Smooth muscle cell of the brain vasculature (primary cell): ENCODE results near the gene ESM1.

Experiments used
- DNase-seq: peaks from one replicate; pipeline ENCODE4 v3.0.0-alpha.2; 2012; ENCODE audit warnings: low read depth, low spot score

The ESM1 gene

DNA sequence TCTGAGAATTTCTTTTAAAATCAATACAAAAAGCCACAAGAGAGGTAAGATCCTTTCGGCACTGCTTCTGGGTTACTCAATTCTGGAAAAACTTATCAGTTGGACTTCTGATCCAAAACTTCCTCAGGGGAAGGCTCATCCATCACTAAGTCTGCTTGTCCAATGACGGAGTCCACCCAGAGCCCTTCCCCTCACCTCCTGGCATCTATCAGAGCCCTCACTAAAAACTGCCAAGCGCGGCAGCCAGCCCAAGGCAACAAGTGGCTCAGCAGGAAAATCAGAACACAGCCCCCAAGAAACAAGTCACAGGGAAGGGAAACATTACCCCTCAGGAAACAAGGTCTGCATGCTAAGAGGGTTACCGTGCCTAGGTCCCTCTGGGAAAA, 869 bp upstream of the ESM1 start:
- no peak for DNase-seq

DNA sequence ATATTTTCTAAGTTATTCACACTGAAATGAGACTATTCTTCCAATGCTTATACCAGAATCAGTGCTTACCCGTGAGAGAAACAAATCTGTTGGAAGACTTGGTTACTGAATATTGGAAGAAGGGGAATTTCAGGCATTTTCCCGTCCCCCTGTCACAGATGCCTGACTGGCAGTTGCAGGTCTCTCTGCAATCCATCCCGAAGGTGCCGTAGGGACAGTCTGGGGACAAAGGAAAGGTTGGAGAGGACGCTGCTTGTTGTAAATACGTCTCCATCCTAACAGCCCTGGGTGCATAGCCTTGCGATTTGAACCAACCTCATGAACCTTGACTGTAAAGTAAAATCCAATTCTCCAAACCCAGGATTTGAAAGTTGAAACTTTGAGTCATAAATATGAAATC, 3.5 kb downstream of the ESM1 start:
- DNase-seq: no peak

DNA sequence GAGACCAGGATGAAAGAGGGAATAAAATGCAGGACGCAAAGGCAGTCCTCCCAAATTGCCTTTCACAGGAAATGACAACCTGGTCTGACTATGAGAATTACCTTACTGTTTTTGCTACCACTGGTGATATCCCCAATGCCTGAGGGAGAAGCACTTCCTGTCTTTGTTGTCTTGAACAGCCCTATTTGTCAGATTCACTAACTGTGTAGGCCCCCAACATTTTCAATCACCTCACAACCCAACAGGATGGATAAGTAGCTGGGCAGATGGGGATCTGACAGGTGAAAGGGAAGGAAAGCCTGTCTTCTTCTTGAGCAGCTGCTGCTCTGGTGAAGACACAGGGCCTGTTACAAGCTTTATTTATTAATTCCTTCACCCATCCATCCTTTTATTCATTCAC, 9.7 kb downstream of the ESM1 start:
- no peak for DNase-seq

DNA sequence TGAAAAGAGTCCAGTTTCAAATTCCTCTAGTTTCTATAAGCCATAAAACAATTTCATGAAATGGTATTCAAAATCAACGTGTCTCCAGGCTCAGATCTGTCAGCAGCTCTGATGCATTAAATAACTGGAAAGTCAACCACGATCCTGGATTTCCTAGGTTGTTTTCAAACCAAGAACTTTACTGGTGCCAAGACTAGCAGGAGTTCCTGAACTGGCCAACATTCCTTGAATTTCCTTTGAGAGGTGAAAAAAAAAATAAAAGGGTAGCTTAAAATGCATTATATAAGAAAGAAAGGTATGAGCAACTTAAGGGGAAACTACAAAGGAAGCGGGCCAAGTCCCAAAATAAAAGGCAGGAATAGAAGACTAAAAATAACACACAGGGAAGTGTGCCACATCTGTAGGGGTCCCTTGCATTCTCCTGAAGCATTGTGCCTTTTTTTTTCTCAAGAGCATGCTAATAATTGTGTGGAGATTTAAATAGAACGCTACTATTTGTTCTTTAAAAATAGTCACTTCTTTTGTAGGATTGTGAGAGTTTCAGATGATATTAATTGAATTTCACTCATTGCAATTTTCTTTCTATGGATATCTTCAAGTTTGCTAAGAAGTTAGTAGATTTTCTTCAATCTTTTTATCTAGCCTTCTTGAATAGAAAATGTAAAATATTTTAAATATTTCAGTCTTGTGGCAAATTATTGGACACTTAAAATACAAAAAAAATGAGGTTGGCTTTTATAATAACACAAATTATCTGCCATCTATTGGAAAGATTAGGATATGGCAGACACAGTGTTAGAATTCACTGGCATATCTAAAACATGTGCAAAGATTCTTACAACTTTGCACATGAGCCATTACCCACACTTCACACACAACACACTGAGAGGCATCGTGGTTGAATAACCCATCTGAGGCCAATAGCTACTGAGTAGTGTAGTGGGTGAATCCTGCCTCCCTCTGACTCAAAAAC, 15.3 kb downstream of the ESM1 start:
- DNase-seq: no peak

DNA sequence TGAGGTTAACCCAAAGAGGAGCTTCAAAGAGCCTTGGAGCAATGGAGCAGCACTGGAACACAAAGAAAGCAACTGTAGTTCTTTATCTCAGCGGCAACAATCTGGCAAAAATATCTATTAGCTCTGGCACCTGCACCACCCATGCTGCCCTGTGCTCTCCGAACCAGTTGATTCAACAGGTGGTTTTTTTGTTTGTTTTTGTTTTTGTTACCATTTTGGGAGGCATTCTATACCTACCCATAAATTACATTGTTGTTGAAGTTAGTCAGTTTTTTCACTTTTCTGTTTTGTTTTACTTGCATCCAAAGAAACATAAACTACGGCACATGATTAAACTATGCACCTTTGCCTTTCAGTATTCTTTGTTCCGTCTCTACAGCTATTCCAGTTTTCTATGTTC, 16.2 kb downstream of the ESM1 start:
- no peak for DNase-seq

DNA sequence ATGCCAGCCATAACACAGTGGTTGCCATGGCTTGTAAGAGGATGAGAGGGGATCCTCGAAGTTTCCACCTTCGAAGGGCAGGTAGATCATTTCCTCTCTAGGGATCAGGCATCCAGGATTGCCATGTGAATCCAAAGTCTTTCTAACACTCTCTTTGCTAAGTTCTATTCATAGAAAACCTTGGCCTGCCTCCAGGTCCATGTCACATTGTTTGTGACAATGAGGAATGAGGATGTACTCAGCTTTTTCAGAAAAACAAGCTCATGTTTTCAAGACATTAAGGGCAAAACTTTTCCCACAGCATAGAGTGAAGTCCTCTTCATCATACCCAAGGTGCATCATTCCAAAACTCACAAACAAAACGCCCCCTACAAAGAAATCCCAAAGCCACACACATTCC, 19.6 kb downstream of the ESM1 start:
- DNase-seq: no peak

DNA sequence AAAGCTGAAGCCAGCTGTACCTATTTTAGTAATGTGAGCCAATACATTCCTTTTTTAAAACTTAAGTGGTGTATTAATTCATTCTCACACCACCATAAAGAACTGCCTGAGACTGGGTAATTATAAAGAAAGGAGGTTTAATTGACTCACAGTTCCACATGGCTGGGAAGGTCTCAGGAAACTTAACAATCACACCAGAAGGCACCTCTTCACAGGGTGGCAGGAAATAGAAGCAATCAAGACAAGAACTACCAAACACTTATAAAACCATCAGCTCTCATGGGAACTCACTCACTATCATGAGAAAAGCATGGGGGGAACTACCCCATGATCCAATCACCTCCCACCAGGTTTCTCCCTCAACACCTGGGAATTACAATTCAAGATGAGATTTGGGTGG, 21.0 kb downstream of the ESM1 start:
- DNase-seq: no peak

DNA sequence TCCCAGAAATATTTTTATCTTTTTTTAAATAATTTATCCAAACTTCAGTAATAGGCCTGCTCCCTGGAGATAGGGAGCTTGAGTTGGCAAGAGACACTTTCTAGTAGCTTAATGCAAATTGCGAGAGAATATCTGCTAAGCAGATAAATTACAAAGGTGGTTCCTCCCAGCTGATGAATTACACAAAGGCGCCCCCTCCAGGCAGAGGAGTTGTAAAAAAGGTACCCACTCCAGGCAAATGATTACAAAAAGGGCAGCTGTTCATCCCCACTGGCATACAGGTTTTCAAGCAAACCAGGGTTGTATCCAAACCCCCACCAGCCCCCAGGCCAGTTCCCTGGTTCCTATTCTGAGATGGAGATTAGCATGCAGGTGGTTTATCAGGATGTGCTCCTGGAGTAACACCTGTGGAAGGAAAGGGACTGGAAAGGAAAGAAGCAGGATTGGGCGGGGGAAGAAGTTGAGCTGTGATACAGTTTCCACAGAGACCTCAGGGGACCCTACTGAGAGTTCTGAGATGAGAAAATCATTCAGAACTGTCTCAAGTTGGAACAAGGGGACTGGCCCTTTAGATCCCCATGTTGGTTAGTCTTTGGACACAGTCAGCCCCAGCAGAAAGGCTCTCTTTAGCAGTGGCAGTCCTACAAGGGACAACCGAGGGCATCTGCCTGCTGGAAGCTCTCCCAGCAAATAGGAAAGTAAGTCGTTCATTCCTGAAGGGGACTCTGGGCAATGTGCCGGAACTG, 25.5 kb downstream of the ESM1 start:
- DNase-seq: no peak

DNA sequence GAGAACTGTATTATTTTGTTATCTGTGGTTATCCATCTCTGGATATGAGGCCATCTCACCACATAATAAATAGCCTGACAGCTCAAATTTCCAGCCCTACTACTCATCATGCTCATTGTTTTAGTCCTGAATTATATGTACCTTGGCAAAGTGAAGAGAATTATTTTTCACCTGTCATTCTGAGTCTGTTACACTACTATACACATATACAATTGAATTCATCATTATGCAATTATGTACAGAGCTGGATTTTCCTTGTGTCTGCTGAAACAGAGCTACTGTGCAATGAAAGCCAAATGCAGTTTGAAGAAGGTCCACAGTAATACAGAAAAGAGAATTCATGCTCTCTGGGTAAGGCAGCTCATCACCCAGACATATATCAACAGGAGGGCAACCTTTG, 28.5 kb downstream of the ESM1 start:
- DNase-seq: no peak

DNA sequence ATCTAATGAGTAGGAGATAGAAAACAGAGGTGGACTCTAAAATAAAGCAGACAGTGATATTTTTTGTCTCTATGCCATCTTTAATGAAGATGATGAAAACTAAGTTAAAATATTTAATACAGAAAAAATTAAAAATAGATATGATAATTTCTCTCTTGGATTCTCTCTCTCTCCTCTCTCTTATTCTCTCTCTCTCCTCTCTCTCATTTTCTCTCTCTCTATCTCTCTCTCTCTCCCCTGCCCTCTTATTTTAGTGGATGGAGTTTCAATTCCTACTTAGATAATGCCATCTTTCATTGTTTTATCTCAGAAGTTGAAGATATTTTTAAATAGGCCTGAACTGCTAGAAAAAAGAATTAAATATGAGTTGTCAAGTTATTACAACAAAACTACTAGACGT, 38.2 kb downstream of the ESM1 start:
- DNase-seq: no peak

DNA sequence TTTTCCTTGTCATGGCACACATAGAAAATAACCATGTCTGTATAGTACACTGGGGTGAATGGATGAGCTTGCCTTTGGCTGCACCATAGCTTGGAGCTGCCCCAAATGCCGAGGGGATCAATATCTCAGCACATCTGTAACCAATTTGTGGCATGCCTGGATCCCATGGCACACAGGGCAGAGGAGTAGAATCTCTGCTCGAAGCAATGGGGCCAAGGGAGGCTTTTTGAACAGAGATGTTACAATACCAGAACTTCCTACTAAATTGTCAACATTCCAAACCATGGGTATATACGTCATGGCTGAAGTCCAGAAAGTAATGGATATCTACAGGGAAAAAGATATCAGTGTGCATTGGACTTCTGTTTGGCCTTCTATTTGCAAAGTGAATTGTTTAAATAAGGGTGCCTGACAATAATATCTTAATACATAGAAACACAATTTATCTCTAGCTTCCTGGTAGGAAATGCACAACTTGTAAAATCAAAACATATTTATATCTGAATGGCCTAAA, 39.0 kb downstream of the ESM1 start:
- DNase-seq: no peak

DNA sequence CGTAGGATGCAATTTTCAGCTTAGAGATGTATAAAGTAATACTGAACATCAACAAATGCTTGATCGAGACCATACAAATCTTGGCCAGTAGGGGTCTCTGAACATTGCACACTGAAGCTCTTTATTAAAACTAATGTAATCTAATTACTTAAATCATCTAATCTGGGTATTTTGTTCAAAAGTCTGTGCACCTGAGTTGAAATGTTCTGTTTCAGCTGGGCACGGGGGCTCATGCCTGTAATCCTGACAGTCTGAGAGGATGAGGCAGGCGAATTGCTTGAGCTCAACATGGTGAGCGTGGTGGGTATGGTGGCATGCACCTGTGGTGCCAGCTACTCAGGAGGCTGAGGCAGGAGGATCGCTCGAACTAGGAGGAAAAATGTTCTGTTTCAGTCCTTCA, 41.0 kb downstream of the ESM1 start:
- peak; percentile 12 for DNase-seq

DNA sequence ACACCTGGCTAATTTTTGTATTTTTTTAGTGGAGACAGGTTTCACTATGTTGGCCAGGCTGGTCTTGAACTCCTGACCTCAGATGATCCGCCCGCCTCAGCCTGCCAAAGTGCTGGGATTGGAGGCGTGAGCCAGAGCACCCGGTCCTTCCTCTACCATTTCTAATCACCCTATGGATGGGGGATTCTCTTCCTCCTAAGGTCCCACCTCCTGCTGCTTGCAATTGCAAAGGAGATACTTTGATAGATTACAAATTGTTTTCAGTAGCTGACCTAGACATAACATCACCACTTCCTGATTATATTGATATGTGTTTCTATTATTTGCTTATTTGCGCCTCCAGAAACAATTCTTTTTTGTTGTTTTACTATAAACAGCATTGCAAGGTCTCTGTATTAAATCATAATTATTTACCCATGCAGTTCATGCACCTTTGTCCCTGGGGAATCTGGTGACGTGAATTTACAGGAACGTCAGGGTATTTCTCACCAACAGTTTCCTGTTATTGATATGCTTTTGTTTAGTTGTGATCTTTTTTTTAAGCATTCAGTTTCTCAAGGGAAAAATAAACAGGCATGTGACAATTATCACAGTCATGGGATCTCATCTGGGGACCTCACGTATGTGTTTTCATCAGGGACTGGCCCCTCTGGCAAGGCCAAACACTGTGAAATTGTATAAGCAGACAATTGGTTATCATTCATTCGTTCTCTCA, 43.2 kb downstream of the ESM1 start:
- DNase-seq: no peak

DNA sequence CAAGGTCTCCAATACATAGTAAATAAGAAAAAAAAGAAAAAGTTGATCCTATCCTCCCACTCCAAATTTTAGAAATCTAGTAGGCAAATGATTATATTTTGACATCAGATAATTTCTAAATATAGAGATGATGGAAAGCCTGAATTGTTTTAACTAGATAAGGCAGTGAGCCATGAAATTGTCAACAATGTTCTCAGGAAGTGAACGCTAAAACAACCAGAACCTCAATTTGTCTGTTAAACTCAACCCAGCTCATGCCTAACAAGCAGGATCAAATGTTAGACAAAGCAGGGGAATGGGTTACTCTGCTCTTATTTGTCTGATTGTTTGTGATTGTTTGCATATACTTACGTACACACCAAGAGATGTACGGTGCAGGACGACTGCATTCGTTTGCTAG, 49.2 kb downstream of the ESM1 start:
- DNase-seq: no peak

DNA sequence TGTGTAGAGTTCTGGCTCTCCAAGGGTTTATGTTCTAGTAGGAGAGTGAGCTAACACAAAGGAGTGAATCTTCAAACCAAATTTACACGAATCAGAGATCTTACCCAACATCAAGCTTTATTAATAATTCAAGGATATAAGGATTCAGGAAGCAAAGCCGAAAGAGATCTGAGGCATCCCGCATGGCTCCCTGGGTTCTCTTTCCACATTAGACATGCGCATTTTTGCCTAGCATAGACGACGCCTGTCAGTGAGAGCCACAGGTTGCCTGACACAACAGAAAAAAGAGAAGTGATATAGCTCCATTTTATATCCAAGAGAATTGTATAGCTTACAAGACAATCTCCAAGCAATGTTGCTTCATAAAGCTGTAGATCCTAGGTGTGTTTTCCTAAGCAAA, 52.6 kb downstream of the ESM1 start:
- DNase-seq: no peak

DNA sequence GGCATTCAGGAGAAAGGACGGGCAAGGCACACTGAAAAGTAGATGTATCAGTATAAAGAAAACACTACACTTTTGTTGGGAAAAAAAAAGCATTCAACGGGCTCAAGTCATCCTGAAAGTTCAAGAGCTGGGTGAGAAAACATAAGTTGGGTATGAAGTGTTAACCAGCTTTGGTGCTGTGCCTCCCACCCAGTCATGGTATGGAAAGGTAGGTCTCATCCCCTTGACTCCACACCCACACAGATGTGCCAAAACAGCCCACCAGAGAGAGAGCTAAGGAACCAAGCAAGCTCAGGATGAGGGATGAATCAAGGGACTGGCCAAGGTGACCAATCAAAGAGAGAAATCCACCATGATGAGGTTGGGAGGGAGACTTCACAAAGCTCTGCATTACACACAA, 54.7 kb downstream of the ESM1 start:
- DNase-seq: no peak
